Adrenal gland (tissue), 5 donors: Measurements from ENCODE around the gene MCHR1.

Experiments used
- CTCF ChIP-seq, 6 experiments: fragments of 450-650 bp in 4 of 6; fragments of 200-600 bp in 2 of 6; sonication (generic) in 1 of 6; IDR thresholded peaks; 1 replicate in 5 of 6; 2 replicates in 1 of 6; pipeline versions ENCODE4 v1.5.1 to v1.8.0; 2016 to 2021; ENCODE audit warnings: antibody characterized with exemption in 6 of 6, mild to moderate bottlenecking in 2 of 6, moderate library complexity in 1 of 6
- POLR2A ChIP-seq, 2 donors: fragments of 450-650 bp; IDR thresholded peaks; one replicate each; pipeline ENCODE4 v1.6.1; 2017; ENCODE audit warnings: antibody characterized with exemption in 2 of 2, mild to moderate bottlenecking in 2 of 2, moderate library complexity in 1 of 2
- donor health status: DM: no; HTN: no; CAD: no.

- TF ChIP-seq CTCF (IDR thresholded peaks at IDR 0.05) (no peak), POLR2A (IDR thresholded peaks at IDR 0.05) (no peak)
These were observed 49.5 kb downstream of the MCHR1 start for GRCh38 chr22:40728731-40729189.
